Mucosa of rectum (tissue), 2 donors: ENCODE results near the gene NT5DC3.

Experiments used
- H3K27ac ChIP-seq, 2 donors: one replicate each; pipeline ENCODE4 v1.7.0; 2013; ENCODE audit warnings: inconsistent platforms in 2 of 2, low read depth in 2 of 2, low read length in 2 of 2
- H3K27me3 ChIP-seq, 2 donors: one replicate each; pipeline ENCODE4 v1.7.0; 2013; ENCODE audit warnings: low read length in 2 of 2; ENCODE audit not compliant: control insufficient read depth in 2 of 2, insufficient read depth in 2 of 2
- H3K36me3 ChIP-seq, 2 donors: one replicate each; pipeline ENCODE4 v1.7.0; 2013; ENCODE audit warnings: low read length in 2 of 2; ENCODE audit not compliant: control insufficient read depth in 2 of 2, insufficient read depth in 2 of 2
- H3K4me1 ChIP-seq, 2 donors: one replicate each; pipeline ENCODE4 v1.7.0; 2013; ENCODE audit warnings: low read length in 2 of 2, mild to moderate bottlenecking in 1 of 2; ENCODE audit not compliant: control insufficient read depth in 2 of 2, insufficient read depth in 2 of 2
- H3K4me3 ChIP-seq, 2 donors: one replicate each; pipeline ENCODE4 v1.7.0; 2013; ENCODE audit warnings: low read length in 2 of 2
- H3K9ac ChIP-seq, 2 donors: one replicate each; pipeline ENCODE4 v1.7.0; 2013; ENCODE audit warnings: low read length in 2 of 2, low read depth in 1 of 2, mild to moderate bottlenecking in 1 of 2
- H3K9me3 ChIP-seq, 2 donors: one replicate each; pipeline ENCODE4 v1.7.0; 2013; ENCODE audit warnings: low read length in 2 of 2; ENCODE audit not compliant: control insufficient read depth in 2 of 2
- donor health status: healthy.
- donor health status: Normal muscosa, but diverticular disease.

The NT5DC3 gene

GRCh38 chr12:103855896-103856657, 15.0 kb upstream of the NT5DC3 start:
- no peak overlapping the region for H3K4me3 ChIP-seq
- H3K27me3 ChIP-seq, result no peaks in the 10 kb centered on the region
- no peaks in the 10 kb centered on the region for H3K36me3 ChIP-seq
- peaks cover 14 to 24% of the 10 kb centered on the region in 2 donors for H3K4me1 ChIP-seq
- no peak overlapping the region for H3K27ac ChIP-seq
- H3K9me3 ChIP-seq, result no peaks in the 10 kb centered on the region
- H3K9ac ChIP-seq, result no peak overlapping the region

GRCh38 chr12:103855036-103855712, 14.1 kb upstream of the NT5DC3 start:
- Histone ChIP-seq H3K27ac (no peak overlapping the region), H3K9ac (no peak overlapping the region)

GRCh38 chr12:103854372-103854973, 13.4 kb upstream of the NT5DC3 start:
- Histone ChIP-seq H3K27me3 (no peaks in the 10 kb centered on the region), H3K36me3 (no peaks in the 10 kb centered on the region), H3K27ac (no peak overlapping the region), H3K9ac (no peak overlapping the region), H3K4me3 (no peak overlapping the region), H3K9me3 (no peaks in the 10 kb centered on the region), H3K4me1 (peaks cover 8 to 19% of the 10 kb centered on the region in 2 donors)

More at GRCh38 chr12:103855036-103855712, 14.1 kb upstream of the NT5DC3 start:
- no peak overlapping the region for H3K4me3 ChIP-seq
- no peaks in the 10 kb centered on the region for H3K9me3 ChIP-seq
- H3K4me1 ChIP-seq, result peaks cover 14 to 24% of the 10 kb centered on the region in 2 donors
- no peaks in the 10 kb centered on the region for H3K27me3 ChIP-seq
- H3K36me3 ChIP-seq, result no peaks in the 10 kb centered on the region

- H3K27me3 ChIP-seq, result no peaks in the 10 kb centered on the region
- H3K4me1 ChIP-seq, result peaks cover 0 to 9% of the 10 kb centered on the region in 2 donors
- H3K9ac ChIP-seq, result no peak overlapping the region
- peak overlapping the region in 1 of 2 donors; percentile 30 for H3K27ac ChIP-seq
- no peaks in the 10 kb centered on the region for H3K36me3 ChIP-seq
- no peaks in the 10 kb centered on the region for H3K9me3 ChIP-seq
- H3K4me3 ChIP-seq, result no peak overlapping the region
These were observed 11.5 kb upstream of the NT5DC3 start for GRCh38 chr12:103852498-103852997.

- Histone ChIP-seq H3K9me3 (no peaks in the 10 kb centered on the region), H3K27me3 (no peaks in the 10 kb centered on the region), H3K36me3 (no peaks in the 10 kb centered on the region), H3K27ac (no peak overlapping the region), H3K9ac (no peak overlapping the region), H3K4me1 (peaks cover 0 to 12% of the 10 kb centered on the region in 2 donors), H3K4me3 (no peak overlapping the region)
These were observed 10.1 kb upstream of the NT5DC3 start for GRCh38 chr12:103851127-103851526.

- peak overlapping the region in 1 of 2 donors; percentile 10 for H3K27ac ChIP-seq
- H3K27me3 ChIP-seq, result no peaks in the 10 kb centered on the region
- no peak overlapping the region for H3K9ac ChIP-seq
- H3K4me1 ChIP-seq, result peaks cover 0 to 12% of the 10 kb centered on the region in 2 donors
- no peak overlapping the region for H3K4me3 ChIP-seq
- H3K36me3 ChIP-seq, result no peaks in the 10 kb centered on the region
- no peaks in the 10 kb centered on the region for H3K9me3 ChIP-seq
These were observed 9.4 kb upstream of the NT5DC3 start for GRCh38 chr12:103850429-103850828.

- Histone ChIP-seq H3K9me3 (no peaks in the 10 kb centered on the region), H3K36me3 (no peaks in the 10 kb centered on the region), H3K4me3 (no peak overlapping the region), H3K27me3 (no peaks in the 10 kb centered on the region), H3K4me1 (peaks cover 0 to 12% of the 10 kb centered on the region in 2 donors), H3K27ac (peak overlapping the region; percentile 37 to 58), H3K9ac (no peak overlapping the region)
These were observed 8.0 kb upstream of the NT5DC3 start for GRCh38 chr12:103848917-103849491.

GRCh38 chr12:103848143-103848542, 7.1 kb upstream of the NT5DC3 start:
- Histone ChIP-seq H3K9me3 (no peaks in the 10 kb centered on the region), H3K4me3 (no peak overlapping the region), H3K27me3 (no peaks in the 10 kb centered on the region), H3K4me1 (peaks cover 0 to 12% of the 10 kb centered on the region in 2 donors), H3K36me3 (no peaks in the 10 kb centered on the region), H3K27ac (peak overlapping the region; percentile 5 to 16), H3K9ac (no peak overlapping the region)

- no peaks in the 10 kb centered on the region for H3K9me3 ChIP-seq
- H3K9ac ChIP-seq, result no peak overlapping the region
- H3K27me3 ChIP-seq, result no peaks in the 10 kb centered on the region
- peaks cover 0 to 3% of the 10 kb centered on the region in 2 donors for H3K4me1 ChIP-seq
- no peaks in the 10 kb centered on the region for H3K36me3 ChIP-seq
- peak overlapping the region in 1 of 2 donors; percentile 0 for H3K27ac ChIP-seq
- H3K4me3 ChIP-seq, result no peak overlapping the region
These were observed 5.4 kb upstream of the NT5DC3 start for GRCh38 chr12:103846415-103846814.
